ENCODE data around the gene VEGFC. TPM values are rescaled to one million over a fixed set of nuclear protein-coding genes. Genes with fewer than 3 reads are reported as not detected.

VEGFC gene
- 5.4 TPM for total RNA-seq
- long read RNA-seq, transcript VEGFC-202 (7 exons, 2,064 nt), result major isoform, 7 of 7 reads
- long read RNA-seq, partial matches to known transcripts, result 0 of 7 reads
- long read RNA-seq, other reads (novel, unspliced or antisense), result 0 of 7 reads

- intact Hi-C loops (cut with DNase I), result loop anchor here (5.0 kb wide), 2 partner anchors 225 to 255 kb away; no protein-coding TSS in a partner anchor
- DNase-seq, result peak; percentile 76
- peak; percentile 96 for ATAC-seq (ENCODE audit: poor library complexity)
These were observed at the start of gene VEGFC for GRCh38 chr4:176792326-176793059. Gene VEGFC, minus strand, starts transcription at chr4:176792922. Its CDS starts 611 bp downstream, at chr4:176792311.

GRCh38 chr4:176841711-176842112 lies 49.0 kb upstream of the VEGFC start:
- ATAC-seq (ENCODE audit: poor library complexity) (no peak), DNase-seq (no peak)
- intact Hi-C loops (cut with DNase I), result no loop called here

DNA sequence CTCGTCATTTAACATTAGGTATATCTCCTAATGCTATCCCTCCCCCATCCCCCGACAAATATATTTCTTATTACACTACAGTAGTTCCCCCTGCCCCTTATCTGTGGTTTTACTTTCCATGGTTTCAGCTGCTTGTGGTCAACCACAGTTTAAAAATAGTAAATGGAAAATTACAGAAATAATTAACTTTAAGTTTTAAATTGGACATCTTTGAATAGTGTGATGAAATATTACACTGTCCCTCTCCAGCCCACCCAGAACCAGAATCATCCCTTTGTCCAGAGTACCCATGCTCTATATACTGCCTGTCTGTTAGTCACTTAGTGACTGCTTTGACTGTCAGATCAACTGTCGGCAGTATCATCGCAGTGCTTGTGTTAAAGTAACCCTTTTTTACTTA lies 47.4 kb upstream of the VEGFC start:
- DNase-seq (no peak), ATAC-seq (ENCODE audit: poor library complexity) (no peak)
- intact Hi-C loops (cut with DNase I), result no loop called here

- intact Hi-C loops (cut with DNase I), result no loop called here
- ATAC-seq (ENCODE audit: poor library complexity), result no peak
- no peak for DNase-seq
These were observed 46.9 kb upstream of the VEGFC start for GRCh38 chr4:176839656-176840055.

- ATAC-seq (ENCODE audit: poor library complexity) (no peak), DNase-seq (peak; percentile 44)
- intact Hi-C loops (cut with DNase I), result no loop called here
These were observed 46.1 kb upstream of the VEGFC start for GRCh38 chr4:176838601-176839433.

GRCh38 chr4:176837169-176837895 lies 44.6 kb upstream of the VEGFC start:
- intact Hi-C loops (cut with DNase I), result no loop called here
- ATAC-seq (ENCODE audit: poor library complexity) (no peak), DNase-seq (no peak)

DNA sequence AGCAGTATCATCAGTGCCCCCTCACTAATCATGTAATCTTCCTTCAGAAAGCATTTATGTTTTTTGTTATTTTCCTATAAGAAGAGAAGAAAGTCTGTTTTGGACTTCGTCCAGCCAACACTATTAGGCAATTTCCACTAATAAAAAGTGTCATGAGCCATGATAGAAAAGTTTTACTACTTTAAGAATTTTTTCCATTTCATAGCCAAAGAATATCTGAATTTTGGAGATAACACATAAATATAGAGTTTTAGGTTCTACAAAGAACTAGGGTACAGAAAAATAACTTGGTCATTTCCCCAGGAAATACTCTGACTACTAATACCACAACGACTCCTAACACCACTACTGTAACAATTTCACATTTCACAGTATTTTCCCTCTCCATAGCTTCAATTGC lies 41.8 kb upstream of the VEGFC start:
- ATAC-seq (ENCODE audit: poor library complexity), result no peak
- intact Hi-C loops (cut with DNase I), result no loop called here

DNA sequence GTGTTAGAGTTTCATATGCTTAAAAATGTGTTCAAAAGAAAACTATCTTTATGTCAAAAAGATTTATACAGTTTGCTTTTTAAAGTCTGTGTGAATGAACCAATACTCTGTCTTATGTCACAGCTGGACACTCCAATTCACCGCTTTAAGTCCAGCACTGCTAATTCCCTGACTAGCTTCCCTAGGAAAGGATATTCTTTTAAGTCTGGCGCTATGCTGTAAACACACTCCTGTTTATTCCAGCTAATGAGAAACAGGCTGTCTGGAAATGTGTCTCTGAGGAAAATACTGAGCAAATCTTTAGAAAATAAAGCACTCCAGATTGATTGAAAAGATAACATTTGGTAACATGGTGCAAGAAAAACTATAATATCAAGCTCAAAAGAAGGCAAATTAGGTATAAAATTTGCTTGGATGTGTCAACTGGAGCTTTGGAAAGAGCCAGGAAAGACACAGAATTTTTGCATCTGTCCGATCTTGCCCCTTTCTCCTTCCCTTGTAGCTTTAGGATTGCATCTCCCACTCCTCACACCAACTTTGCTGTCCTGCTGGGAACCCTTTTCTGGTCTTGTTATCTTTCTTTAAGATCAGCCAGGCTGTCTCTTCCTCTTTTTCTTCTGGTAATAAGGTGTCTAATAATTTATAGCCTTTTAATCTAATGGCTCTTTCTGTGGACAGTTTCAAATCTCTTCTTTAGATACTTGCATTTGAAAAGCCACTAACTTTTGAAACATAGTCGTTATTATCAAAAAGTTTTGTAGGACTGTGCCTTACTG lies 40.9 kb upstream of the VEGFC start:
- no peak for ATAC-seq (ENCODE audit: poor library complexity)
- no peak for DNase-seq
- intact Hi-C loops (cut with DNase I), result no loop called here

More for the DNA sequence above, 41.8 kb upstream of the VEGFC start:
- DNase-seq, result no peak

GRCh38 chr4:176830971-176831370 lies 38.2 kb upstream of the VEGFC start:
- intact Hi-C loops (cut with DNase I), result no loop called here
- ATAC-seq (ENCODE audit: poor library complexity), result no peak

GRCh38 chr4:176825586-176825985 lies 32.9 kb upstream of the VEGFC start:
- DNase-seq (no peak), ATAC-seq (ENCODE audit: poor library complexity) (no peak)
- intact Hi-C loops (cut with DNase I), result no loop called here

More at GRCh38 chr4:176830971-176831370, 38.2 kb upstream of the VEGFC start:
- no peak for DNase-seq

DNA sequence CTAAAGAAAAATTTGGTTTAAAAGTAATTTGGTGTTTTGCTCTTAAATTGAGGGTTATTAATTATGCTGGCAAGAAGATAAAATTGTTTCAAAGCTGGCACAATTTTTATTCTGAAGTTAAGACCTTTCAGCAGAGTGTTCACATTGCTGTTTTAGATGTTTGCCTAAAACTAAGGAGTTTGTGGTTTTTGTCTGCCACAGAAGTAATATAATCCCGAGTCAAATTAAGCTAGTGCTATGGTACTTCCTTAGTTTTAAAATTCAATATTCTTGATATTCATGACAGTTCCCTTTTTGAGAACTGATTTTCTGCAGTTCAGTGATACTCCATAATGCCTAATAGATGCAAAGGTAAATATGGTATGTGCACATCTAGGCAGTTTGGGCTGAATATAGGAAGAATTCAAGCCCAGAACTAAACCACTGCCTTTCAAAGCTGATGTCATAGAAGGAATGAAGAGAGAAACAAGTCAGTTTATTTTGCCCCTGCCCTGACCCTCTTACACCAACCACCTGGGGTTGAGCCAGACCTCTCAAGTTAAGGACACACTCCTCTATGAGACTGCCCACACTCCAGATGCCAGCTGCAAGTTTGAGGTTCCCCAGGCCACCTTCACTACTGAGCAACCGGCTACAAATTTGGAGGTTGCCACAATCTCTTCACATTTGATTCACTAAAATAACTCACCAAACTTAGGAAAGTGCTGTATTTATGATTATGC lies 32.1 kb upstream of the VEGFC start:
- DNase-seq (no peak), ATAC-seq (ENCODE audit: poor library complexity) (no peak)
- intact Hi-C loops (cut with DNase I), result no loop called here

- intact Hi-C loops (cut with DNase I), result no loop called here
- no peak for ATAC-seq (ENCODE audit: poor library complexity)
- DNase-seq, result no peak
These were observed 25.8 kb upstream of the VEGFC start for GRCh38 chr4:176818531-176818930.

GRCh38 chr4:176817204-176817603 lies 24.5 kb upstream of the VEGFC start:
- intact Hi-C loops (cut with DNase I), result no loop called here
- ATAC-seq (ENCODE audit: poor library complexity), result no peak
- no peak for DNase-seq

- DNase-seq (no peak), ATAC-seq (ENCODE audit: poor library complexity) (no peak)
- intact Hi-C loops (cut with DNase I), result no loop called here
These were observed 22.0 kb upstream of the VEGFC start for GRCh38 chr4:176814770-176815169.

DNA sequence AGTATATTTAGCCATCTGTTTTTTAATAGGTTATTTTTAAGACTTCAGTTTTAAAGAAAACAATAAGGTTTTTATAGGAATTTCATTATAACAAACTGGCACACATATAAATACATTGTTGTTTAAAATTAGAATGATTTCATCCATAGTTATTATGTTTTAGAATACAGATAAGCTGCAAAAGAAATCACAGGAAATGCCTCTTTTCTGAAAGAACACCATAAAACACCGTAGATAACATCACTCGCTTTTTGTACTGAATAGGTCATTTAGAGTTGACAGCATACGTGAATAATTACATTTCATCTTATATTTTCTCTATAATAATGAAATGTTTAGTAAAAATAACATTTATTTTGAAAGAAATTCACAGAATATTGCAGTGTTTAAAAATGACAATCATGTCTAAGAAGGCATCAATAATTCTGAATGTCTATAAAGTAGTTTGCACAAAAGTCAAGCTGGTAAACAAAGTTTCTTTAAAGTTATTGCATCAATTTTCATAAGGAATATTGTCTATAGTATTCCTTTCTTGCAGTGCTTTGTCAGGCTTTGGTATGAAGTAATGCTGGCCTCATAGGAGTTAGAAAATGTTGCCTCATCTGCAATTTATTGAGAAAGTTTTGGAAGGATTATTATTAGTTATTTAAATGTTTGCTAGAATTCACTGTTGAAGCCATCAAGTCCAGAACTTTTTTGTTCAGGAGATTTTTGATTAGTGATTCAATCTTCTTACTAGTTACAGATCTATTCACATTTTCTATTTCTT lies 17.9 kb upstream of the VEGFC start:
- DNase-seq (no peak), ATAC-seq (ENCODE audit: poor library complexity) (no peak)
- intact Hi-C loops (cut with DNase I), result no loop called here

- intact Hi-C loops (cut with DNase I), result no loop called here
- ATAC-seq (ENCODE audit: poor library complexity) (no peak), DNase-seq (no peak)
These were observed 14.2 kb upstream of the VEGFC start for GRCh38 chr4:176806778-176807375.

DNA sequence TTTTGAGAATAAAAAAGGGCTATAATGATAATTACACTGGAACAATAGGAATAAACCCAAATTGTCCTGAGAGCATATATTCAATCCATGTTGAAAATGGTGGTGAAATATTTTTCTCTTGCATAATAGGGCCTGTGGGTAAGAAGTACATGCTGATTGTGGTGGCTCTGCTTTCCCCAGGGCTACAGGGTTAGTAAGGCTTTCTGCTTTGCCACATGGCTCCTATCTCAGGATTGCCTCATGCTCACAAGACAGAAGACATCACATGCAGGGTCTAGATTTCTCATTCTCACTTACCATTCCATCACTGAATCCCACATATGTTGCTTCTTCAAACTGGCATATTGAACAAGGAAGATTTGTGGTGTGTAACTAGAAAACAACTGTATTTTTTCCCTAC lies 12.4 kb upstream of the VEGFC start:
- intact Hi-C loops (cut with DNase I), result no loop called here
- no peak for ATAC-seq (ENCODE audit: poor library complexity)
- no peak for DNase-seq

Data from Right ventricle myocardium superior (tissue), 1 donor.